Stimulated activated naive CD8-positive, alpha-beta T cell treated with anti-CD3 and anti-CD28 coated beads, Interleukin-15, Interleukin-2, amounts not matched to agents 100 U/mL and 50 U/mL, for 24 hours (primary cell): ENCODE measurements around the gene IL6.

Experiments
- ATAC-seq: fragments of 150-1000 bp; cut with Tn5 transposase; one replicate; pipeline ENCODE4 v1.10.0; 2021
- DNase-seq: peaks from one replicate; pipeline ENCODE4 v3.0.0; 2021

The IL6 gene

DNA sequence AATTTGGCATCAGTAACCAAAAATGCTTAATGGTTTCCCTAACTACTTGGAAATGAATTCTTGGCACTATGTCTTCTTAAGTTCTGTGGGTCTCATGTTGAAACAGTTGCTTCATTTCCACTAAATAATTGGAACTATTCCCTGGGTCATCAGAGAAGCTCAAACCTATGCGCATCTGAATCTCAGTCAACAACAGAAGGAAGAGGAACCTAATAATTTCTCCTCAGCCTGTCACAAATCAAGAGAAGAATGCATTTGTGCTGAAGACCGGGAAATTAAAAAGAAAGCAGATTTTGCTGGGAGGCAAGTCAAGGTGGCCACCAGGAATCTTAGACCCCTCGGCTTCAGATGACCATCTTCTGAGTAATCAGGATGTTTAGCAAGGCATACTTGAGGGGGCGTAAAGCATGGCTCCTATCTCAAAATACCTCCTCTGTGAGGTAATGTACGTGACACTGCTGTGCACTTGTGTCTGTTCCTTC is 54.3 kb downstream of the IL6 start:
- no peak for ATAC-seq
- DNase-seq: no peak
